GM23248 (cell line): ENCODE measurements around the gene RBM28. TPM values are rescaled to one million over a fixed set of nuclear protein-coding genes. Genes with fewer than 3 reads are reported as not detected.

ENCODE experiments used
- DNase-seq: peaks from one replicate; pipeline ENCODE4 v3.0.0-alpha.2; 2015
- H2AFZ ChIP-seq: fragments of 200-600 bp; sonication (generic); 2 replicates; pipeline ENCODE4 v1.6.1; 2016; ENCODE audit warnings: antibody characterized with exemption
- H3F3A ChIP-seq: fragments of 200-600 bp; sonication (generic); 2 replicates; pipeline ENCODE4 v1.6.1; 2016; ENCODE audit warnings: mild to moderate bottlenecking, antibody characterized with exemption, mixed run types; ENCODE audit not compliant: insufficient read depth
- H3K27ac ChIP-seq: fragments of 200-600 bp; sonication (generic); 2 replicates; pipeline ENCODE4 v1.5.1; 2016; ENCODE audit warnings: mild to moderate bottlenecking
- H3K27me3 ChIP-seq: fragments of 200-600 bp; sonication (generic); replicated peaks from 2 replicates; pipeline ENCODE4 v1.6.1; 2016; ENCODE audit warnings: mild to moderate bottlenecking; ENCODE audit not compliant: insufficient read depth
- H3K36me3 ChIP-seq: fragments of 200-600 bp; sonication (generic); 2 replicates; pipeline ENCODE4 v1.6.1; 2016; ENCODE audit warnings: low read depth, mild to moderate bottlenecking
- H3K4me1 ChIP-seq: fragments of 200-600 bp; sonication (generic); 2 replicates; pipeline ENCODE4 v1.6.1; 2016; ENCODE audit warnings: mild to moderate bottlenecking; ENCODE audit not compliant: insufficient read depth
- H3K4me2 ChIP-seq: fragments of 200-600 bp; sonication (generic); one replicate; pipeline ENCODE4 v1.6.1; 2016; ENCODE audit warnings: mild to moderate bottlenecking; ENCODE audit not compliant: unreplicated experiment
- H3K4me3 ChIP-seq: fragments of 200-600 bp; sonication (generic); 2 replicates; pipeline ENCODE4 v1.5.1; 2016; ENCODE audit warnings: mild to moderate bottlenecking
- H3K79me2 ChIP-seq: fragments of 200-600 bp; sonication (generic); 2 replicates; pipeline ENCODE4 v1.6.1; 2016; ENCODE audit warnings: mild to moderate bottlenecking; ENCODE audit not compliant: insufficient read depth
- H3K9ac ChIP-seq: fragments of 200-600 bp; sonication (generic); 2 replicates; pipeline ENCODE4 v1.6.1; 2016; ENCODE audit warnings: mild to moderate bottlenecking
- H3K9me2 ChIP-seq: fragments of 200-600 bp; sonication (generic); 2 replicates; pipeline ENCODE4 v1.6.1; 2016; ENCODE audit warnings: mixed run types, mild to moderate bottlenecking, moderate library complexity; ENCODE audit not compliant: insufficient read depth
- H3K9me3 ChIP-seq: fragments of 200-600 bp; sonication (generic); one replicate; pipeline ENCODE4 v1.6.1; 2017; ENCODE audit warnings: low read depth
- H4K20me1 ChIP-seq: fragments of 200-600 bp; sonication (generic); 2 replicates; pipeline ENCODE4 v1.6.0; 2016; ENCODE audit not compliant: insufficient read depth
- EZH2 ChIP-seq: fragments of 200-600 bp; sonication (generic); IDR thresholded peaks from 2 replicates; pipeline ENCODE4 v1.6.1; 2018; ENCODE audit warnings: antibody characterized with exemption, mild to moderate bottlenecking; ENCODE audit not compliant: insufficient read depth, poor library complexity, severe bottlenecking
- EZH2phosphoT487 ChIP-seq: fragments of 200-600 bp; sonication (generic); IDR thresholded peaks from 2 replicates; pipeline ENCODE4 v1.6.1; 2018; ENCODE audit warnings: antibody characterized with exemption, moderate library complexity, mild to moderate bottlenecking, low read depth; ENCODE audit not compliant: insufficient read depth
- WGBS, 2 experiments: methylation state at CpG; one replicate each; pipeline ENCODE4 v1.1.6; 2015 to 2017; ENCODE audit warnings: low lambda C conversion rate in 2 of 2, low coverage in 1 of 2; ENCODE audit errors: missing lambda C conversion rate in 2 of 2; 5-methylcytosine and 5-hydroxymethylcytosine counted together
- in situ Hi-C: fragments of 300-500 bp; cut with MboI; formaldehyde crosslinking; loops from 2 replicates; pipeline ENCODE4 v1.15.0; 2020
- polyA plus RNA-seq: library from polyadenylated mRNA; unstranded; fragments of >200 nt; fragmentation: Nextera tagmentation; extraction: Ambion mirVana; gene quantifications from 2 replicates; pipeline ENCODE4 v1.2.1, GENCODE V29; 2016
- total RNA-seq: library from RNA; depleted of rRNA; stranded (reverse); fragments of >200 nt; shearing (Covaris generic); gene quantifications from 2 replicates; pipeline ENCODE4 v1.2.3, GENCODE V29; 2014

RBM28 gene
- total and polyA plus RNA-seq, 2 experiments from 2014 or later: 18.9 to 25.7 TPM

DNA sequence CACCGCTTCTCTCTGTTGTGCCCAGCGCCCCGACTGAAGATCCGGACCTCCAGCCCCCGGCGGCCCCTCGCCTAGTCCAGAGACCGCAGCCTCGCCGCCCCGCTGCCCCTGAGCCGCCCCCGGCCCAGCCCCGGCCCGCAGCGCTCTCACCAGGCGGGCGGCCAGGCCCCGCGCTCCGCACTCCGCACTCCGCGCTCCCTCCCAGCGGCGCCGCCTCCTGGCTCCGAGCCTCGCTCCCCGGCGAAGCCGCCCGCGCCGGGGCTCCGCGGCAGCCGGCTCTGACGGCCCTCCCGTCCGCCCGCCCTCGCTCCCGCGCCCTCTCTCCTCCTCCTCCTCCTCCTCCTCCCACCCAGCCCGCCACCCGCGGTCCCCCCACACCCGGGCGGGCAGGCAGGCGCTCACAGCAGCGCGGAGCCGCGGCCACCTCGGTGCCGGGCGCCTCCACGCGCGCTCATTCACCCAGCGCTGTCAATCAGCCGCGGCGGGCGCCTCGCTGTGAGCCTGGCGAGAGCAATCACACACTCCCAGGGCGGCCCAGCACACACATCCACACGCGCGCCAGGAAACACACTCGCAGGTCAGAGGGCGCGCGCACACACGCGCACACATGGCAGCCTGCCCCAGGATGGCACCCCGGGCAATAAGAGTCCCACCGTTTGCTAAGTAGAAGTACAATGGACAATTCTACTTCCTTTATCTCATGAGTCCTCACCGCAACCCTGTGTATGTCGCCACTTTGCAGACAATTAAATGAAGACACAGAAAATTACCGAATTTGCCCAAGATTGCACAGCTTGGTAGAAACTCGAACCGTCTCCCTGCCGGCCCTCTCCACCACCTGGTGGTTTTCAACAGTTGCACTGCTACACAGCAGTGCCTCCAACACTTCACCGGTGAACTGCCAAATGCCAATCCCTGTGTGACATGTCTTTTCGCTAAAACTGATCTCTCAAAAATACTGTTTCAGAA, 18.0 kb upstream of the RBM28 start, which contains the start of gene PRRT4:
Gene PRRT4, minus strand, starts transcription at position 280 of the 969 bp plus-strand sequence.
- peaks cover 66% of the 10 kb centered on the region for H3K27me3 ChIP-seq
- peak; percentile 60 for DNase-seq
- H3K9me2 ChIP-seq: no peaks in the 10 kb centered on the region
- no peak within 1 kb of the TSS for H3K27ac ChIP-seq
- H2AFZ ChIP-seq: peak within 1 kb of the TSS; percentile 54
- H3K4me3 ChIP-seq: peak within 1 kb of the TSS; percentile 66
- peak within 1 kb of the TSS; percentile 50 for H3K4me2 ChIP-seq
- H3F3A ChIP-seq: peaks cover 12% of the 10 kb centered on the region; the same call in 1 of the 2 replicates
- no peaks in the 10 kb centered on the region for H3K36me3 ChIP-seq
- no peak within 1 kb of the TSS for H3K9ac ChIP-seq
- no peaks in the 10 kb centered on the region for H4K20me1 ChIP-seq
- no peaks in the 10 kb centered on the region for H3K4me1 ChIP-seq
- no peaks in the 10 kb centered on the region for H3K9me3 ChIP-seq
- 0 out of 2 replicates have a peak, but pooled peaks have one; percentile 31 for TF ChIP-seq EZH2phosphoT487
- TF ChIP-seq EZH2: no peak
- no peaks in the 10 kb centered on the region for H3K79me2 ChIP-seq
- in situ Hi-C loops: no loop called here
- 1 to 2% methylated on average over 28 to 80 of the region's 88 CpGs for WGBS, 2 experiments

- in situ Hi-C loops: no loop called here
- Histone ChIP-seq H3K36me3 (no peaks in the 10 kb centered on the region), H3K4me1 (no peaks in the 10 kb centered on the region), H3K4me3 (no peak overlapping the region), H3K79me2 (no peaks in the 10 kb centered on the region), H3K9me2 (no peaks in the 10 kb centered on the region), H3K27me3 (peaks cover 56% of the 10 kb centered on the region), H3K9me3 (no peaks in the 10 kb centered on the region), H2AFZ (no peak overlapping the region), H3K9ac (no peak overlapping the region), H3K27ac (no peak overlapping the region), H3K4me2 (no peak overlapping the region), H3F3A (peaks cover 12% of the 10 kb centered on the region; the same call in 1 of the 2 replicates), H4K20me1 (no peaks in the 10 kb centered on the region)
- WGBS, 2 experiments: 48 to 51% methylated on average over 6 to 9 of the region's 9 CpGs
- no peak for TF ChIP-seq EZH2
- TF ChIP-seq EZH2phosphoT487: no peak
- DNase-seq: no peak
These were observed 16.6 kb upstream of the RBM28 start for GRCh38 chr7:128360359-128360678.

- H3K36me3 ChIP-seq: no peaks in the 10 kb centered on the region
- no peaks in the 10 kb centered on the region for H3K9me2 ChIP-seq
- no peak for TF ChIP-seq EZH2
- TF ChIP-seq EZH2phosphoT487: no peak
- no peak overlapping the region for H3K9ac ChIP-seq
- in situ Hi-C loops: no loop called here
- H2AFZ ChIP-seq: no peak overlapping the region
- no peak overlapping the region for H3K27ac ChIP-seq
- no peaks in the 10 kb centered on the region for H3K79me2 ChIP-seq
- H3F3A ChIP-seq: peaks cover 12% of the 10 kb centered on the region; the same call in 1 of the 2 replicates
- DNase-seq: no peak
- no peaks in the 10 kb centered on the region for H3K4me1 ChIP-seq
- H3K9me3 ChIP-seq: no peaks in the 10 kb centered on the region
- peaks cover 52% of the 10 kb centered on the region for H3K27me3 ChIP-seq
- WGBS, 2 experiments: 89 to 94% methylated on average over 4 of the region's 4 CpGs
- no peak overlapping the region for H3K4me2 ChIP-seq
- H4K20me1 ChIP-seq: no peaks in the 10 kb centered on the region
- H3K4me3 ChIP-seq: no peak overlapping the region
These were observed 16.2 kb upstream of the RBM28 start for GRCh38 chr7:128359939-128360338.

- Histone ChIP-seq H3K9me3 (no peaks in the 10 kb centered on the region), H3K36me3 (no peaks in the 10 kb centered on the region), H4K20me1 (no peaks in the 10 kb centered on the region), H3K27me3 (peaks cover 46% of the 10 kb centered on the region), H3K4me2 (no peak overlapping the region), H3K4me1 (no peaks in the 10 kb centered on the region), H3K79me2 (no peaks in the 10 kb centered on the region), H3K4me3 (no peak overlapping the region), H3K27ac (no peak overlapping the region), H3F3A (peaks cover 12% of the 10 kb centered on the region; the same call in 1 of the 2 replicates), H2AFZ (no peak overlapping the region), H3K9me2 (no peaks in the 10 kb centered on the region), H3K9ac (no peak overlapping the region)
- in situ Hi-C loops: no loop called here
- WGBS, 2 experiments: 89 to 94% methylated on average over 12 of the region's 12 CpGs
- no peak for DNase-seq
- TF ChIP-seq EZH2 (no peak), EZH2phosphoT487 (no peak)
These were observed 15.6 kb upstream of the RBM28 start for GRCh38 chr7:128359336-128359735.
